Measurements from ENCODE around the gene NECTIN1.

Gene NECTIN1

DNA sequence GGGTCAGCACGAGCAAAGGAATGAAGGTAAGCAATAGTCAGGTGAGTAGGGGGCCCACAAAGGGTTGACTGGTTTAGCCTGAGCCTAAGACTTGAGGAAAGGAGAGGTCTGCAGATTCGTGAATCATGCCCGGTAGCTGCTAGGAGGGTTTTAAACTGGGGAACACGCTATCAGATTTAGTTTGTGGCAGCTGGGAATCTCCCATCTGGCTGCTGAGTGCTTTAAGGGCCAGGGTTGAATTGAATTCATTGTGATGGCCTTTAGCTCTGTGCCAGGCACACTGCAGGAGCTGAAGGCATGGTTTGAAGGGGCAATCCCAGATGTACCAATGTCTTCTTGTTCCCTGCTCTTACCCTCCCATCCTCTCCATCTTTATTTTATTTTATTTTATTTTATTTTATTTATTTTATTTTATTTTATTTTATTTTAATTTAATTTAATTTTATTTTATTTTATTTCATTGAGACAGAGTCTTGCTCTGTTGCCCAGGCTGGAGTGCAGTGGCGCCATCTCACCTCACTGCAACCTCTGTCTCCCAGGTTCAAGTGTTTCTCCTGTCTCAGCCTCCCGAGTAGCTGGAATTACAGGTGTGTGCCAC is 1.9 kb upstream of the NECTIN1 start:
- no peak overlapping the region for H3K27ac ChIP-seq (ENCODE audit: low read length)
- H2AFZ ChIP-seq (ENCODE audit: low read depth, low read length) = no peak overlapping the region
- H4K20me1 ChIP-seq (ENCODE audit: insufficient read depth, low read length) = peaks cover 17% of the 10 kb centered on the region
- no peaks in the 10 kb centered on the region for H3K27me3 ChIP-seq (ENCODE audit: low read depth, low read length)
- peak overlapping the region; percentile 93; the same call in 1 of the 2 replicates for H3K4me2 ChIP-seq (ENCODE audit: low read length)
- peaks cover 33% of the 10 kb centered on the region for H3K79me2 ChIP-seq (ENCODE audit: low read length)
- peaks cover 18% of the 10 kb centered on the region for H3K4me1 ChIP-seq (ENCODE audit: low read length)
- H3K36me3 ChIP-seq (replicated peaks; ENCODE audit: low read depth, low read length) = peaks cover 14% of the 10 kb centered on the region
- H3K9ac ChIP-seq (ENCODE audit: low read length) = no peak overlapping the region
- H3K4me3 ChIP-seq (ENCODE audit: low read length) = no peak overlapping the region; the same call in 1 of the 2 replicates
- TF ChIP-seq, protein P1, sequence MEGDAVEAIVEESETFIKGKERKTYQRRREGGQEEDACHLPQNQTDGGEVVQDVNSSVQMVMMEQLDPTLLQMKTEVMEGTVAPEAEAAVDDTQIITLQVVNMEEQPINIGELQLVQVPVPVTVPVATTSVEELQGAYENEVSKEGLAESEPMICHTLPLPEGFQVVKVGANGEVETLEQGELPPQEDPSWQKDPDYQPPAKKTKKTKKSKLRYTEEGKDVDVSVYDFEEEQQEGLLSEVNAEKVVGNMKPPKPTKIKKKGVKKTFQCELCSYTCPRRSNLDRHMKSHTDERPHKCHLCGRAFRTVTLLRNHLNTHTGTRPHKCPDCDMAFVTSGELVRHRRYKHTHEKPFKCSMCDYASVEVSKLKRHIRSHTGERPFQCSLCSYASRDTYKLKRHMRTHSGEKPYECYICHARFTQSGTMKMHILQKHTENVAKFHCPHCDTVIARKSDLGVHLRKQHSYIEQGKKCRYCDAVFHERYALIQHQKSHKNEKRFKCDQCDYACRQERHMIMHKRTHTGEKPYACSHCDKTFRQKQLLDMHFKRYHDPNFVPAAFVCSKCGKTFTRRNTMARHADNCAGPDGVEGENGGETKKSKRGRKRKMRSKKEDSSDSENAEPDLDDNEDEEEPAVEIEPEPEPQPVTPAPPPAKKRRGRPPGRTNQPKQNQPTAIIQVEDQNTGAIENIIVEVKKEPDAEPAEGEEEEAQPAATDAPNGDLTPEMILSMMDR (IDR thresholded peaks at IDR 0.05; ENCODE audit: low read depth, low read length) = no peak
- no peak for TF ChIP-seq EZH2phosphoT487 (IDR thresholded peaks at IDR 0.05; ENCODE audit: low read depth)
- no peaks in the 10 kb centered on the region for H3K9me3 ChIP-seq (ENCODE audit: insufficient read depth, low read length)

DNA sequence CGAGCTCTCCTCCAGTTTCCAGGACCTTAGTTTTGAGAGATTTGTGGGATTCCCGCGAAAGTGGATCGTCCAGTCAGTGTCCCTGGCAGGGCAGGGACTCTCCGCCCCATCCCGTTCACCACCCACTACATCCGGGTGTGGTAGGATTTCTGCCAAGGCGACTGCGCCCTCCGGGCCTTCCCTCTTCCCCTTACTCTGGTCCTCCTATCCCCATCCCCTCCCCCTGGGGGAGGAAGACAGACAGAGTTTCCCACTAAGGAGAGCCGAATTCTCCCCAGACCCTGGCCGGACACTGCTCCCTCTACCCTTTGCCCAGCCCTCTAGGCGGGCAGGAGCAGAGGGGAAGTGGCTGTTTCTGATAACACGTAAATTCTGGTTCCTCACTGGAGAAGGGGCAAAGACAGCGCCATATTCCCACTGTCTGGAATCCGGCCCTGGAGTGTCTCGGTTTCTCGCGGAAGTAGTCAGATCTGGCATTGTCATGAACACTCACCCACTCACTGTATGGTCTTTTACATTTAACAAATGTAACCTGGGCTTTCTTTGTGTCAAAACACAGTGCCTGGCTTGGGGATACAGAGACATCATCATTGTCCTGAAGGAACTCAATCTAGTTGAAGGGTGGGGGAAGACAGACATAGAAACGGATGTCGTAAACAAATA is 1.1 kb upstream of the NECTIN1 start:
- no peaks in the 10 kb centered on the region for H3K27me3 ChIP-seq (ENCODE audit: low read depth, low read length)
- H3K9ac ChIP-seq (ENCODE audit: low read length) = peak overlapping the region; percentile 84
- H3K4me2 ChIP-seq (ENCODE audit: low read length) = peak overlapping the region; percentile 93

DNA sequence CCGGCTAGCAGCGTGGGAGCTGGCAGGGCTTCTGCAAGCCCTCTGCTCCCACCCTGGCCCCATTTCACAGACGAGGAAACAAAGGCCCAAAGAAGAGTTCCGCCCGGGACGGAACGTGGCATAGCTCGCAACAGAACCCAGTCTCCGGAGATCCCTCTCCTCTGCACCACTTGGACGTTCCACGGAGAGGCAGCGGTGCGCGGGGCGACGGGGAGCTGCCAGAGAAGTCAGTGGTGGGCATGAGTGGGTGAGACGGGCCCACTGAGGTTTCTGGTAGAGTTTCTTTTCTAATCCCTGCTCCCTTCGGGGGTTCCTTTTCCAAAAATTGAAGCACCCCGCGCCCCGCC is 554 bp upstream of the NECTIN1 start:
- H2AFZ ChIP-seq (ENCODE audit: low read depth, low read length) = peak overlapping the region; percentile 87
- H3K9me3 ChIP-seq (ENCODE audit: insufficient read depth, low read length) = no peaks in the 10 kb centered on the region
- peaks cover 32% of the 10 kb centered on the region for H3K4me1 ChIP-seq (ENCODE audit: low read length)
- TF ChIP-seq, protein P1 (IDR thresholded peaks at IDR 0.05; ENCODE audit: low read depth, low read length) = no peak
- no peak for TF ChIP-seq EZH2phosphoT487 (IDR thresholded peaks at IDR 0.05; ENCODE audit: low read depth)
- peaks cover 22% of the 10 kb centered on the region for H3K36me3 ChIP-seq (replicated peaks; ENCODE audit: low read depth, low read length)
- H3K4me3 ChIP-seq (ENCODE audit: low read length) = peak overlapping the region; percentile 94
- H3K27ac ChIP-seq (ENCODE audit: low read length) = peak overlapping the region; percentile 68
- H3K27me3 ChIP-seq (ENCODE audit: low read depth, low read length) = no peaks in the 10 kb centered on the region
- H3K4me2 ChIP-seq (ENCODE audit: low read length) = peak overlapping the region; percentile 93
- peaks cover 46% of the 10 kb centered on the region for H3K79me2 ChIP-seq (ENCODE audit: low read length)
- peak overlapping the region; percentile 84 for H3K9ac ChIP-seq (ENCODE audit: low read length)
- peaks cover 30% of the 10 kb centered on the region for H4K20me1 ChIP-seq (ENCODE audit: insufficient read depth, low read length)

More for the DNA sequence above, 1.1 kb upstream of the NECTIN1 start:
- H3K36me3 ChIP-seq (replicated peaks; ENCODE audit: low read depth, low read length) = peaks cover 22% of the 10 kb centered on the region
- H3K9me3 ChIP-seq (ENCODE audit: insufficient read depth, low read length) = no peaks in the 10 kb centered on the region
- peaks cover 25% of the 10 kb centered on the region for H4K20me1 ChIP-seq (ENCODE audit: insufficient read depth, low read length)
- peak overlapping the region; percentile 94 for H3K4me3 ChIP-seq (ENCODE audit: low read length)
- peaks cover 26% of the 10 kb centered on the region for H3K4me1 ChIP-seq (ENCODE audit: low read length)
- 0 out of 2 replicates have a peak overlapping the region, but pooled peaks have one; percentile 68 for H3K27ac ChIP-seq (ENCODE audit: low read length)
- H2AFZ ChIP-seq (ENCODE audit: low read depth, low read length) = peak overlapping the region; percentile 87
- H3K79me2 ChIP-seq (ENCODE audit: low read length) = peaks cover 41% of the 10 kb centered on the region
- no peak for TF ChIP-seq EZH2phosphoT487 (IDR thresholded peaks at IDR 0.05; ENCODE audit: low read depth)
- TF ChIP-seq, protein P1 (IDR thresholded peaks at IDR 0.05; ENCODE audit: low read depth, low read length) = no peak

DNA sequence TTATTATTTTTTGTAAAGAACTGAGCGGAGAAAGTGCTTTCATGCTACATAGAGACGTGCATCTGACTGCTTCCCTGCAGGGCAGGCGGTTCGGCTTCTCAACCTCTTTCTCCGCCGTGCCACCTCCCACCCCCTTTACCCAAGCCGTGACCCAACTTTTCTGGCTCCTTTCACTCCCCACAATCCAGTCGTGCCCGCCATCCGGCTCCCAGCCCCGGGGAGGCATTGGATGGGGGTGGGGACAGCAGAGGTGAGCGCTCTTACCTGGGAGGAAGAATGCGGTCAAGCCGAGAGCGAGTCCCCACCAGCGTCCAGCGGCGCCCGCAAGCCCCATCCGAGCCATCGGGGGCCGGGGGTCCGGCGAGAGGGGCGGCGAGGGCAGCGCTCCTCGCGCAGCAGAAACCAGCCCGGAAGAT is 781 bp downstream of the NECTIN1 start:
- Histone ChIP-seq H3K27me3 (ENCODE audit: low read depth, low read length) (no peaks in the 10 kb centered on the region), H4K20me1 (ENCODE audit: insufficient read depth, low read length) (peaks cover 44% of the 10 kb centered on the region), H2AFZ (ENCODE audit: low read depth, low read length) (no peak overlapping the region)

More for the DNA sequence above, 781 bp downstream of the NECTIN1 start:
- Histone ChIP-seq H3K9ac (ENCODE audit: low read length) (peak overlapping the region; percentile 84), H3K4me1 (ENCODE audit: low read length) (peaks cover 45% of the 10 kb centered on the region), H3K27ac (ENCODE audit: low read length) (peak overlapping the region; percentile 48), H3K36me3 (replicated peaks; ENCODE audit: low read depth, low read length) (peaks cover 21% of the 10 kb centered on the region), H3K4me2 (ENCODE audit: low read length) (peak overlapping the region; percentile 83), H3K79me2 (ENCODE audit: low read length) (peaks cover 60% of the 10 kb centered on the region), H3K9me3 (ENCODE audit: insufficient read depth, low read length) (no peaks in the 10 kb centered on the region), H3K4me3 (ENCODE audit: low read length) (peak overlapping the region; percentile 94)
- TF ChIP-seq EZH2phosphoT487 (IDR thresholded peaks at IDR 0.05; ENCODE audit: low read depth) = no peak
- TF ChIP-seq, protein P1 (IDR thresholded peaks at IDR 0.05; ENCODE audit: low read depth, low read length) = no peak
